HG02973 (cell line): ENCODE results near the gene GPRC5B.

Source experiments
- ATAC-seq: cut with Tn5 transposase; IDR thresholded peaks from one replicate; pipeline ENCODE4 v1.9.1; 2021; ENCODE audit warnings: moderate library complexity; ENCODE audit not compliant: unreplicated experiment

The GPRC5B gene

DNA sequence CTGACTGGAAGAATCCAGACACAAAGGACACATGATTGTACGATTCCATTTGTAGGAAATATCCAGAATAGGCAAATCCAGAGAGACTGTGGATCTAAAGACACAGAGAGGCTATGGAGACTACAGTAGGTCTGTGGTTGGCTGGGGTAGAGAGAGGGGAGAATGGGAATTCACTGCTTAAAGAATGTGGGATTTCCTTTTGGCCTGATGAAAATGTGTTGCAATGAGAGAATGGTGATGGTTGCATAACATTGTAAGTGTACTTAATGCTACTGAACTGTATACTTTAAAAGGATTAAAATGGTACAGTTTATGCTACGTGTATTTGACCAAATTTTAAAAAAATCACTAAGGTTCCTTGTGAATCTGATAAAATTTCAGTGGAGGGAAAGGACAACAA lies 62.1 kb downstream of the GPRC5B start:
- no peak for ATAC-seq

DNA sequence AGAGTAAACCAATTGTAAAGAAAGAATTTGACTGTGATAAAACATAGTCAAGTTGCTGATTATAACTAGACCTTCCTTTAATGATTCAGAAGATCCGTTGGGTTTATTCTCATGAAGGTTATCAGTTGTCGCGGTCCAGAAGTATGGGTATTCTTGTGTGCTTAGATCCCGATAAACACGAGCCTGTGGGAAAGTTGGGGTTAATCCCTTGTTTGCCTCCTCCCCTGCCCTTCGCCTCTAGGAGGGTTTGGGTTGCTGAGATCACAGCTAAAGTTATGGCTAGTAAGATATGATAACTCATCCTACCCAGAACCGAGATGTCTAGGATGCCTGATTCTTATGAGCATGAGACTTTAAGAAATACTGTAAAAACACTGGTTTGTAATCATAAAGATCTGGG lies 66.8 kb downstream of the GPRC5B start:
- ATAC-seq = no peak

DNA sequence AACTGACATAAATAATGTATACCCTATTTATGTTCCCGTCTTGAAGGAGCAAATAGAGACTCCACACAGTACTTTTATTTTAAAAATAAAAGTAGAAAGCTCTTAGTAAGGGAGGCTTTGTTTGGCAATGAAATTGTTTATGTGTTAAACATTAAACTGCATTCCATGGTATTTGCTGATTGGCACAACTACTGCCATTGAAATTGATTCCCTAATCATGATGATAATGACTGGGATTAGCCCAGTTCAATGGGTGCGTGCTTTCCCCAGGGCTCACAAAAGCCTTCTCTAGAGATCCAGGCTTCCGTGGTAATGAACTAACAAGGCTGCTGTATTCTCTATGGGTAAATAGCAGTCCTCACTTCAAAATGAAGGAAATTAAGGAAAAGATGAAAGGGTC lies 67.5 kb downstream of the GPRC5B start:
- ATAC-seq = no peak

DNA sequence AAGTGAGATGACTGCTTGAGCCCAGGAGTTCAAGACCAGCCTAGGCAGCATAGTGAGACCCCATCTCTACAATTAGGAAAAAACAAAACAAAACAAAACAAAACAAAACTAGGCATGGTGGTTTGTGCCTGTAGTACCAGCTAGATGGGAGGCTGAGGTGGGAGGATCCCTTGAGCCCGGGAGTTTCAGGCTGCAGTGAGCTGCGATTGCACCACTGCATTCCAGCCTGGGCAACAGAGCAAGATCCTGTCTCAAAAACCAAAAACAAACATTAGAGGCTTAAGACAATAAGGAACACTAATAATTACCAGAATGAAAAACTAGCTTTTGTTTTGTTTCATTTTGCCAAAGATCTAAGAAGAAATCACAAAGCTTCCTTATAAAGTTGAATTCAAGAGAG lies 69.2 kb downstream of the GPRC5B start:
- ATAC-seq = no peak

DNA sequence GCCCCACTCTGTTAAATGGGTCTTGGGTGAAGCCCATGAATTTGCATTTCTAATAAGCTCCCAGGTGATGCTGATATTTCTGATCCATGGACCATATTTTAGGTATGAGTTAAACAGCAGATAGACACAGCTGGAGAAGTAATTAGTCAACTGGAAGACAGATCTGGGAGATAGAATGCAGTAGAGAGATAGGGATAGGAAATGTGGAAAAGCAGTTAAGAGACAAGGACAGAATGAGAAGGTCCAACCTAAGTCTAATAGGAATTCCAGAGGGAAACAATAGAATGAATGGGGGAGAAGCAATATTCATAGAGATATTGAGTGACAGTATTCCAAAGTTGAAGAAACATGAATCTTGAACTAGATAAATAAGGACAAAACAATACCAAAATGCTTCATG lies 71.7 kb downstream of the GPRC5B start:
- no peak for ATAC-seq

DNA sequence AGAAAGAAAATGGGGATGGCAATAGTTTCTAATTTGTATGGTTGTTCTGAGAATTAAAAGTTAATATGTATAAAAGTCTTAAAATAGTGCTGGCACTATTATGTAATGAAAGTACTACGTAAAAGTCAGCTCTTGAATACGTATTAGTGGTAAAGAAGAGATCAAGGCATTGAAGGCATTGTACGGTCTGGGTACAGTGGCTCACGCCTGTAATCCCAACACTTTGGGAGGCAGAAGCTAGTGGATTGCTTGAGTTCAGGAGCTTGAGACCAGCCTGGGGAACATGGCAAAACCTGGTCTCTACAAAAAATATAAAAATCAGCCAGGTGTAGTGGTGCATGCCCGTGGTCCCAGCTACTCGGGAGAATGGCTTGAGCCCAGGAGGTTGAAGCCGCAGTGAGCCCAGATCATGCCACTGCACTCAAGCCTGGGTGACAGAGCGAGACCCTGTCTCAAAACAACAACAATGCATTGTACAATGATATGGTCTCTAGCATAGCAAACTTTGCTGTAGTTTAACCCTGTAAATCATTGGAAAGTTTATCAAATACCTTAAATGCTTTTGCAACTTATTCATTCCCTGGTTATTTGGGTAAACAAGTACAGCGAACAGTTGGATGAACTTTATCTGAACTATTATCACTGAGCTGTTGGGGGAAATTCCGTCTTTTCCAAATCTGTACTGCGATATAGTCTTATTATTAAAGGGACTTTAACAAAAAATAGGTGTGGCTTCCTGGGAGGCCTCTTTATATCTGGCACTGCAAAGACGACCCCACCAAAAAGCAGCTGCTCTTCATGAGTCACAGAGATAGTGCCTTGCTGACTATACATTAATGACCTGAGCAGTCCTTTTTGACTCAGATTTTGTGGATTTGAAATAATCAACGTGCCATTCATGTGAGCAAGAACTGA lies 73.6 kb downstream of the GPRC5B start:
- no peak for ATAC-seq

DNA sequence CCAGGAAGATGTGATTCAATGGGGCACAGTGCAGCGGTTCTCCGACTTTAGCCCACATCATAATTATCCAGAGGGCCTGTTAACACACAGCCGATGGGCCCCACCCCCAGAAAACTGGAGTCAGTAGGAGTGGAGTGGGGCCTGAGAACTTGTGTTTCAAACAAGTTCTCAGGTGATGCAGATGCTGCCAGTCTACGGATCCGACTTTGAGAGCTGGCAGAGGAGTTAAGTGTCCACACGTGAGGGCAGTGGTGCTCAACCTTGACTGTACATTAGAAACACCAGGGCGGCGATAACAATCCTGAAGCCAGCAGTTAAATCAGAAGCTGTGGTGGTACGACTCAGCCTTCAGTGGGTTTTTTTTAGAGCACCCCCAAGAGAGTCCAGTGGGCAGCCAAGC lies 75.0 kb downstream of the GPRC5B start:
- ATAC-seq = no peak

DNA sequence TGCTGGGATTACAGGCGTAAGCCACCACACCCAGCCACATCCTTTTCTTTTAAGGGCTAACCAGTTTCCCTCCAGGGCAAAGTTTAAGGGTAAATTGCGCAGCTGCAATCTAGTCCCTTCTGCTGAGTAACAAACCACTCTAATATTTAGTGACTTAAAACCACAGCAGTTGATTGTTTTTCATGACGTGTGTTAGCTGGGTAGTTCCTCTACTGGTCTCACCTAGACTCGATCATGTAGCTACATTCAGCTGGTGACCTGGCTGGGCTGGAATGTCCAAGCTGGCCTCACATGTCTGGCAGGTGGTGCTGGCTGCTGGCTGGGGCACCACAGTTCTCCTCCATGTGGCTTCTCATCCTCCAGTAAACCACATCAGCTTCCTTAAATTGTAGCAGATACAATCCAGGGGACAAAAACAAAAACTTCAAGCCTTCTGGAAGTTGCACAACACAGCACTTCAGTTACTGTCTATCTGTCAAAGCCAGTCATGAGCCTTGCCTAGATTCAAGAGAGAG lies 75.5 kb downstream of the GPRC5B start:
- no peak for ATAC-seq

DNA sequence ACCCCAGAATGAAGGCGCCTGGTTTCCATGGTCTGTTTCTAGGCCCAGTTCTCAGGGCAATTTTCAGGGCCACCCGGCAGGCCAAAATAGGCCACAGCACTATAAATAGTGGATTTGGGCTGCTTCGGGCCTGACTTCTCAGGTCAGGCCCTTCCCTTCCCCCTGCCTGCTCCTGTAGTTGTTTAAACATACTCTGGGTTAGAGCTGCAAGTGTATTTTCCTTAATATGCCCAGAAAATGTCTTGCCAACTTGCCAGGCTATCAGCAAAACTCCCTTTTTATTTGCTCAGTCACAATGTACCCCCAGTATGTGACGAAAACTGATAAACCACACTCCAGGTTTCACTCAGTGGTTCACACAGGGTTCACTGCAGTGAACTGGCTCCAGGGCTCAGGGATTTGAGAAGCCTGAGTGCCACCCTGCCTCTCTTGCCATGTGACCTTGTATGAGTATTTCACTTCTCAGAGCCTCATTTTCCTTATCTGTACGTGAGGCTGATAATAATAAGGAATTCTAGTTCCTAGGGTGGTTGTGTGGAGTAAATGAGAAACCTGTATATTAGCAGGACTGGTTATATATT lies 76.5 kb downstream of the GPRC5B start:
- no peak for ATAC-seq
